T-cell (primary cell): Measurements from ENCODE around the gene ARHGAP21. TPM values are rescaled to one million over a fixed set of nuclear protein-coding genes. Genes with fewer than 3 reads are reported as not detected.

Source experiments
- ATAC-seq, 4 experiments: fragments of 200-7000 bp in 3 of 4; fragments of 150-1000 bp in 1 of 4; cut with Tn5 transposase; replicated peaks in 1 of 4; 1 replicate in 3 of 4; 2 replicates in 1 of 4; pipeline ENCODE4 v1.10.0; 2021; ENCODE audit warnings: moderate library complexity in 3 of 4, mild to moderate bottlenecking in 2 of 4, moderate number of reproducible peaks in 1 of 4
- CTCF ChIA-PET, 2 donors: fragments of 300-600 bp; sonication (Branson Sonifier 250); formaldehyde crosslinking; loops; one replicate each; lab custom pipeline; 2022; ENCODE audit warnings: antibody characterized with exemption in 2 of 2; lab: Charles Lee
- POLR2A ChIA-PET, 2 donors: fragments of 300-600 bp; sonication (Branson Sonifier 250); formaldehyde crosslinking; loops; one replicate each; lab custom pipeline; 2022; ENCODE audit warnings: antibody characterized with exemption in 2 of 2; lab: Charles Lee
- DNase-seq, 35 experiments: peaks; one replicate each; pipeline versions ENCODE4 v3.0.0 to v3.0.0-alpha.2; 2013 to 2023
- H3K27ac ChIP-seq: one replicate; pipeline ENCODE4 v1.5.1; 2013; ENCODE audit warnings: low read length
- H3K27me3 ChIP-seq, 2 experiments: replicated peaks in 1 of 2; 1 replicate in 1 of 2; 2 replicates in 1 of 2; pipeline versions ENCODE4 v1.6.1 to v1.7.0; 2013; ENCODE audit warnings: low read length in 1 of 2, mixed read lengths in 1 of 2; ENCODE audit not compliant: control insufficient read depth in 2 of 2, insufficient read depth in 2 of 2; ENCODE audit errors: extremely low read depth in 1 of 2
- H3K36me3 ChIP-seq, 2 donors: 1 replicate in 1 of 2; 2 replicates in 1 of 2; pipeline versions ENCODE4 v1.6.1 to v1.7.0; 2013; ENCODE audit warnings: low read length in 1 of 2; ENCODE audit not compliant: control insufficient read depth in 2 of 2, insufficient read depth in 1 of 2; ENCODE audit errors: extremely low read depth in 1 of 2
- H3K4me1 ChIP-seq, 2 experiments: 1 replicate in 1 of 2; 2 replicates in 1 of 2; pipeline versions ENCODE4 v1.6.1 to v1.7.0; 2013; ENCODE audit warnings: low read length in 2 of 2, mixed read lengths in 1 of 2; ENCODE audit not compliant: insufficient read depth in 2 of 2, control insufficient read depth in 1 of 2; ENCODE audit errors: extremely low read depth in 1 of 2
- H3K4me3 ChIP-seq, 2 donors: 1 replicate in 1 of 2; 2 replicates in 1 of 2; pipeline versions ENCODE4 v1.5.1 to v1.7.0; 2013; ENCODE audit warnings: mild to moderate bottlenecking in 2 of 2, low read length in 1 of 2, moderate library complexity in 1 of 2; ENCODE audit not compliant: control insufficient read depth in 1 of 2; ENCODE audit errors: extremely low read depth in 1 of 2
- H3K9me3 ChIP-seq: 2 replicates; pipeline ENCODE4 v1.7.0; 2013
- H3K27ac Mint-ChIP-seq, 2 donors: one replicate each; pipeline ENCODE4 v1.8.0; 2020 to 2021; ENCODE audit warnings: mild to moderate bottlenecking in 2 of 2, mixed read lengths in 2 of 2
- H3K27me3 Mint-ChIP-seq, 2 donors: one replicate each; pipeline ENCODE4 v1.8.0; 2021 to 2022; ENCODE audit warnings: mixed read lengths in 2 of 2
- H3K36me3 Mint-ChIP-seq: one replicate; pipeline ENCODE4 v1.8.0; 2021; ENCODE audit warnings: mixed read lengths
- H3K4me1 Mint-ChIP-seq, 3 donors: one replicate each; pipeline ENCODE4 v1.8.0; 2020 to 2022; ENCODE audit warnings: mixed read lengths in 3 of 3, mild to moderate bottlenecking in 1 of 3
- H3K4me3 Mint-ChIP-seq, 3 donors: one replicate each; pipeline ENCODE4 v1.8.0; 2020 to 2022; ENCODE audit warnings: mild to moderate bottlenecking in 3 of 3, mixed read lengths in 3 of 3, moderate library complexity in 3 of 3
- H3K9me3 Mint-ChIP-seq, 3 donors: one replicate each; pipeline ENCODE4 v1.8.0; 2020 to 2022; ENCODE audit warnings: mixed read lengths in 3 of 3
- WGBS: methylation state at CpG from one replicate; pipeline ENCODE4 v1.1.5; 2013; ENCODE audit warnings: missing lambda C conversion rate; ENCODE audit not compliant: insufficient coverage; 5-methylcytosine and 5-hydroxymethylcytosine counted together
- total RNA-seq, 35 experiments: library from RNA in 6 of 35; stranded (reverse) in 6 of 35; fragments of 120-200 nt in 1 of 35; gene quantifications; one replicate each; pipeline versions ENCODE4 v1.2.1 to v1.2.4 and lab custom pipeline; 2013 to 2026

The ARHGAP21 gene
- total RNA-seq, 5 donors from 2014 or later (not counting 1 experiment from before 2014, with no cell fraction given) = 19.1 to 45.8 (median 26.1) TPM

GRCh38 chr10:24678757-24679156 lies 44.9 kb downstream of the ARHGAP21 start:
- no CpG with 5 or more reads among the region's 2 CpGs for WGBS
- no peak for DNase-seq
- no peak for ATAC-seq
- Mint-ChIP-seq H3K4me1 (peaks cover 0 to 3% (median 0%) of the 10 kb centered on the region in 3 donors), H3K36me3 (peaks cover 6% of the 10 kb centered on the region), H3K27me3 (no peaks in the 10 kb centered on the region), H3K27ac (no peak overlapping the region), H3K9me3 (peaks cover 0 to 5% (median 0%) of the 10 kb centered on the region in 3 donors), H3K4me3 (no peak overlapping the region)
- CTCF ChIA-PET = no interaction called here
- Histone ChIP-seq H3K9me3 (no peaks in the 10 kb centered on the region), H3K27ac (no peak overlapping the region), H3K4me3 (no peak overlapping the region), H3K27me3 (no peaks in the 10 kb centered on the region), H3K36me3 (no peaks in the 10 kb centered on the region), H3K4me1 (no peaks in the 10 kb centered on the region)
- POLR2A ChIA-PET = no interaction called here

GRCh38 chr10:24674892-24675632 lies 48.6 kb downstream of the ARHGAP21 start:
- Mint-ChIP-seq H3K9me3 (peaks cover 0 to 5% (median 0%) of the 10 kb centered on the region in 3 donors), H3K27me3 (no peaks in the 10 kb centered on the region), H3K27ac (no peak overlapping the region), H3K4me1 (peaks cover 0 to 11% (median 6%) of the 10 kb centered on the region in 3 donors), H3K4me3 (no peak overlapping the region), H3K36me3 (peaks cover 6% of the 10 kb centered on the region)
- H3K4me1 ChIP-seq = no peaks in the 10 kb centered on the region
- no peak overlapping the region for H3K4me3 ChIP-seq
- POLR2A ChIA-PET = no interaction called here
- no CpG with 5 or more reads among the region's 5 CpGs for WGBS
- no peak for DNase-seq
- no peaks in the 10 kb centered on the region for H3K9me3 ChIP-seq
- H3K27ac ChIP-seq = no peak overlapping the region
- no peaks in the 10 kb centered on the region for H3K36me3 ChIP-seq
- H3K27me3 ChIP-seq = no peaks in the 10 kb centered on the region
- CTCF ChIA-PET = no interaction called here
- no peak for ATAC-seq

DNA sequence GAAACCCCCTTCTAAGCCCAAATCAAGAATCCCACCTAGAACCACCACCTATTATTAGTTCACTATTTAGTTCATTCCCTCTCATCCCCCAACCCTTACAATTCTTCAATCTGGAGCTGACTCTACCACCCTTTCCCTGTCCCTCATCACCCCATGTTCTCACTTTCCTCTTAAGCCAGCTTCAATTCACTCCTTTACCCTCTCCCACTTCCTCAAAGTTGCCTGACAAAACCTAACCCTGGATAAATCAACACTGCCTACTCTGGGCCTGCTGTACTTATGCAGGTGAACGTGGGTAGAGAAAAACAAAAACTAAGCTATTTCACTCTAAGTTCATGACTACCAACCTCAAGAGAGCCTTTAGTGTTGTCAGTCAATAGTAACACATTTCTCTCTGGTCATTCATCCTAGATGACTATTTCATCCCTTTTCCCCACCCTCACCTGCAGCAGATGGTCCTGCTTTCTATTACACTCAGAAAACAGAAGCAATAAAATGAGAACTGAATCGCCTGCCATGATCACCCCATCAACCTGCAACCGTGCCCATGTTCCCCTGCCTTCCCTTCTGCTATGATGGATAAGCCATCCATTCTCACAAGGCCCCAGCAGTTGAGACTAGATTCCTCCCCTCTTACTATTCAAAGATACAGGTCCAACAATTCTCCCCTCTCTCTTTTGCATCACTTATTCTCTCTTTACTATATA lies 52.6 kb downstream of the ARHGAP21 start:
- POLR2A ChIA-PET = interaction anchor here in 1 of 2 donors (0.5 kb wide), 1 partner anchor 35 kb away, joined by 3 read pairs; no protein-coding TSS in a partner anchor
- DNase-seq = no peak
- CTCF ChIA-PET = interaction anchor here in 1 of 2 donors (0.6 kb wide), 2 partner anchors 62 to 439 kb away, joined by 3 read pairs; no protein-coding TSS in a partner anchor

GRCh38 chr10:24669285-24669852 lies 54.3 kb downstream of the ARHGAP21 start:
- Mint-ChIP-seq H3K4me3 (no peak overlapping the region), H3K36me3 (peaks cover 3% of the 10 kb centered on the region), H3K27ac (no peak overlapping the region), H3K4me1 (peaks cover 0 to 11% (median 4%) of the 10 kb centered on the region in 3 donors), H3K9me3 (no peaks in the 10 kb centered on the region), H3K27me3 (no peaks in the 10 kb centered on the region)
- no peaks in the 10 kb centered on the region for H3K9me3 ChIP-seq
- no peak for ATAC-seq
- H3K27ac ChIP-seq = no peak overlapping the region
- WGBS = 90% methylated on average over 2 of the region's 6 CpGs
- POLR2A ChIA-PET = no interaction called here
- H3K27me3 ChIP-seq = no peaks in the 10 kb centered on the region
- no peak overlapping the region for H3K4me3 ChIP-seq
- no peaks in the 10 kb centered on the region for H3K4me1 ChIP-seq
- DNase-seq = no peak
- CTCF ChIA-PET = no interaction called here
- H3K36me3 ChIP-seq = no peaks in the 10 kb centered on the region

More for the DNA sequence above, 52.6 kb downstream of the ARHGAP21 start:
- Mint-ChIP-seq H3K9me3 (no peaks in the 10 kb centered on the region), H3K4me3 (no peak overlapping the region), H3K36me3 (peaks cover 3% of the 10 kb centered on the region), H3K27me3 (no peaks in the 10 kb centered on the region), H3K27ac (no peak overlapping the region), H3K4me1 (peaks cover 0 to 11% (median 6%) of the 10 kb centered on the region in 3 donors)
- Histone ChIP-seq H3K36me3 (no peaks in the 10 kb centered on the region), H3K4me3 (no peak overlapping the region), H3K4me1 (no peaks in the 10 kb centered on the region), H3K9me3 (no peaks in the 10 kb centered on the region), H3K27ac (no peak overlapping the region), H3K27me3 (no peaks in the 10 kb centered on the region)
- no peak for ATAC-seq
- 100% methylated on average over 2 of the region's 3 CpGs for WGBS

DNA sequence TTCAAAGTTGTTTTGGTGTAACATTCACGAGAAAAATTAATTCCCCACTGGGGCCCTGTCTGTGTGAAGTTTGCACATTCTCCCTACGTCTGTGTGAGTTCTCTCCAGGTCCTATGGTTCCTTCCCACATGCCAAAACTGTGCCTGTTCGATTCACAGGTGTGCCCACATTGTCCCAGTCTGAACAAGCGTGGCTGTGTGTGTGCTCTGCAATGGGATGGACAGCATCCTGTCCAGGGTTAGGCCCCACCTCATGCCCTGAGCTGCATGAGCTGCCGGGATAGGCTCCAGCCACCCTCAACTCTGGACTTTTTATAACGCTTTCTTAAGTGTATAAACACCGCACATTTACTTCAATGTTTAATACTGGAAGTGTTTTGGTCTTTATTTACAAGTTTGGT lies 55.4 kb downstream of the ARHGAP21 start:
- Histone ChIP-seq H3K27me3 (no peaks in the 10 kb centered on the region), H3K9me3 (no peaks in the 10 kb centered on the region), H3K36me3 (no peaks in the 10 kb centered on the region), H3K4me3 (no peak overlapping the region), H3K27ac (no peak overlapping the region), H3K4me1 (no peaks in the 10 kb centered on the region)
- Mint-ChIP-seq H3K4me3 (no peak overlapping the region), H3K27me3 (no peaks in the 10 kb centered on the region), H3K4me1 (peaks cover 0 to 11% (median 4%) of the 10 kb centered on the region in 3 donors), H3K9me3 (no peaks in the 10 kb centered on the region), H3K36me3 (peaks cover 8% of the 10 kb centered on the region), H3K27ac (no peak overlapping the region)
- POLR2A ChIA-PET = no interaction called here
- no peak for DNase-seq
- CTCF ChIA-PET = interaction anchor here in 1 of 2 donors (0.6 kb wide), 1 partner anchor 261 kb away, joined by 3 read pairs; no protein-coding TSS in a partner anchor
- ATAC-seq = no peak
- 100% methylated on average over 1 of the region's 7 CpGs for WGBS

DNA sequence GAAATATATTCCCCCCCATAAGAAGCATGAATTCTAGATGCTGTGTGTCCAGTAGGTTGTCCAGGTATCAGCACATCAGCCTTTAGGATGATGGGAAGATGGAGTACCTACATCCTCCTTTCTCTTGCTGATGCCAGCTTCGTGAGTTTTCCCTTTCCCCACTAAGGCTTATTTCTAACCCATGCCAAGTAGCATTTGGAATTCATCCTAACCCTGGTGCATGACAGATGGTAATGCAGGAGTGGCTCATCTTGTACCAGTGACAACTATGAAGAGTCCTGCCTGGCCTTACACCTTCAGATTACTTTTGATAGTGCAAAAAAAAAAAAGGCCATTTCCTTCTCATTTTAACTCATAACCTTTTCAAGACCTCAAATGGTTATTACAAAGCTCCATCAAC lies 58.7 kb downstream of the ARHGAP21 start:
- POLR2A ChIA-PET = no interaction called here

More for the DNA sequence above, 58.7 kb downstream of the ARHGAP21 start:
- CTCF ChIA-PET = interaction anchor here in 1 of 2 donors (0.6 kb wide), 1 partner anchor 437 kb away, joined by 3 read pairs; no protein-coding TSS in a partner anchor
- DNase-seq (no peak), ATAC-seq (no peak)
- Mint-ChIP-seq H3K27me3 (no peaks in the 10 kb centered on the region), H3K27ac (no peak overlapping the region), H3K4me1 (no peaks in the 10 kb centered on the region), H3K4me3 (no peak overlapping the region), H3K36me3 (peaks cover 8% of the 10 kb centered on the region), H3K9me3 (no peaks in the 10 kb centered on the region)
- Histone ChIP-seq H3K27me3 (no peaks in the 10 kb centered on the region), H3K4me1 (no peaks in the 10 kb centered on the region), H3K9me3 (no peaks in the 10 kb centered on the region), H3K36me3 (no peaks in the 10 kb centered on the region), H3K27ac (no peak overlapping the region), H3K4me3 (no peak overlapping the region)
- no CpG with 5 or more reads among the region's 1 CpG for WGBS
